Skin epidermis (tissue), 12 donors: ENCODE data around the gene USF2.
A peak's percentile ranks its signal among the peaks of the same experiment; 100 is the strongest.
"Not testable (repeated sequence)": the region's sequence is repeated elsewhere in the genome, so short reads cannot be mapped to it uniquely, and the experiment has no call there.

Experiments
- H3K27ac ChIP-seq, 21 experiments: fragments of 200-600 bp; sonication (generic) in 11 of 21; one replicate each; pipeline ENCODE4 v1.5.0; 2020; ENCODE audit warnings: mild to moderate bottlenecking in 3 of 21, inconsistent platforms in 2 of 21, moderate library complexity in 2 of 21
- H3K4me3 ChIP-seq, 7 experiments: fragments of 200-600 bp; sonication (generic) in 2 of 7; one replicate each; pipeline ENCODE4 v1.5.0; 2020; ENCODE audit warnings: inconsistent platforms in 2 of 7, mild to moderate bottlenecking in 2 of 7, moderate library complexity in 1 of 7

The USF2 gene

GRCh38 chr19:35279374-35279773 lies 10.6 kb downstream of the USF2 start:
- no peak overlapping the region for H3K27ac ChIP-seq
- no peak overlapping the region for H3K4me3 ChIP-seq

- H3K27ac ChIP-seq = no peak overlapping the region
- no peak overlapping the region for H3K4me3 ChIP-seq
Measured at GRCh38 chr19:35279985-35280821, 11.4 kb downstream of the USF2 start.

- H3K27ac ChIP-seq = peak overlapping the region in 1 of 21 experiments; percentile 25
- H3K4me3 ChIP-seq = no peak overlapping the region
Measured at GRCh38 chr19:35281303-35281702, 12.5 kb downstream of the USF2 start.

- no peak overlapping the region for H3K27ac ChIP-seq
Measured at GRCh38 chr19:35284153-35285094, 15.7 kb downstream of the USF2 start.

GRCh38 chr19:35285095-35285449 lies 16.3 kb downstream of the USF2 start:
- H3K27ac ChIP-seq = no peak overlapping the region

More at GRCh38 chr19:35284153-35285094, 15.7 kb downstream of the USF2 start:
- no peak overlapping the region for H3K4me3 ChIP-seq

GRCh38 chr19:35285465-35285864 lies 16.7 kb downstream of the USF2 start:
- not testable (repeated sequence) for H3K27ac ChIP-seq

More at GRCh38 chr19:35285095-35285449, 16.3 kb downstream of the USF2 start:
- H3K4me3 ChIP-seq = no peak overlapping the region

GRCh38 chr19:35286101-35286500 lies 17.3 kb downstream of the USF2 start:
- not testable (repeated sequence) for H3K4me3 ChIP-seq, H3K27ac ChIP-seq

More at GRCh38 chr19:35285465-35285864, 16.7 kb downstream of the USF2 start:
- not testable (repeated sequence) for H3K4me3 ChIP-seq

GRCh38 chr19:35287713-35288112 lies 19.0 kb downstream of the USF2 start:
- H3K4me3 ChIP-seq = no peak overlapping the region
- no peak overlapping the region for H3K27ac ChIP-seq

- Histone ChIP-seq H3K27ac (no peak overlapping the region), H3K4me3 (no peak overlapping the region)
Measured at GRCh38 chr19:35288331-35288730, 19.6 kb downstream of the USF2 start.

GRCh38 chr19:35288906-35289305 lies 20.1 kb downstream of the USF2 start:
- Histone ChIP-seq H3K4me3 (no peak overlapping the region), H3K27ac (no peak overlapping the region)

GRCh38 chr19:35290381-35291127 lies 21.8 kb downstream of the USF2 start:
- Histone ChIP-seq H3K27ac (no peak overlapping the region), H3K4me3 (no peak overlapping the region)

- Histone ChIP-seq H3K4me3 (no peak overlapping the region), H3K27ac (no peak overlapping the region)
Measured at GRCh38 chr19:35291259-35291658, 22.5 kb downstream of the USF2 start.

GRCh38 chr19:35291916-35292315 lies 23.2 kb downstream of the USF2 start, which contains the start of gene MAG:
TSS of gene MAG (plus strand) at chr19:35292161. CDS start at chr19:35295409, 3,248 bp downstream.
- H3K4me3 ChIP-seq = no peak within 1 kb of the TSS
- no peak within 1 kb of the TSS for H3K27ac ChIP-seq

- H3K27ac ChIP-seq = no peak overlapping the region
- H3K4me3 ChIP-seq = no peak overlapping the region
Measured at GRCh38 chr19:35292421-35293362, 23.9 kb downstream of the USF2 start.

GRCh38 chr19:35293363-35293739 lies 24.6 kb downstream of the USF2 start:
- H3K27ac ChIP-seq = no peak overlapping the region
- no peak overlapping the region for H3K4me3 ChIP-seq

GRCh38 chr19:35293808-35294207 lies 25.0 kb downstream of the USF2 start:
- Histone ChIP-seq H3K27ac (no peak overlapping the region), H3K4me3 (no peak overlapping the region)

- no peak overlapping the region for H3K27ac ChIP-seq
Measured at GRCh38 chr19:35294328-35294727, 25.6 kb downstream of the USF2 start.

GRCh38 chr19:35294859-35295791 lies 26.4 kb downstream of the USF2 start:
- Histone ChIP-seq H3K27ac (no peak overlapping the region), H3K4me3 (no peak overlapping the region)

More at GRCh38 chr19:35294328-35294727, 25.6 kb downstream of the USF2 start:
- no peak overlapping the region for H3K4me3 ChIP-seq
